Ovary (tissue), 9 donors: ENCODE measurements around the gene YTHDC2. TPM values are rescaled to one million over a fixed set of nuclear protein-coding genes. Genes with fewer than 3 reads are reported as not detected.

Experiments used
- DNase-seq, 5 donors: peaks; one replicate each; pipeline ENCODE4 v3.0.0-alpha.2; 2019 to 2020
- H3K27ac ChIP-seq, 2 donors: fragments of 200-600 bp; one replicate each; pipeline versions ENCODE4 v1.5.1 to v1.8.0; 2019 to 2022
- H3K27me3 ChIP-seq: fragments of 200-600 bp; one replicate; pipeline ENCODE4 v1.8.0; 2022
- H3K36me3 ChIP-seq: fragments of 200-600 bp; sonication (generic); one replicate; pipeline ENCODE4 v1.5.1; 2019
- H3K4me1 ChIP-seq: one replicate; pipeline ENCODE4 v1.8.1; 2013; ENCODE audit warnings: mild to moderate bottlenecking, moderate library complexity; ENCODE audit not compliant: insufficient read depth
- H3K4me3 ChIP-seq: fragments of 200-600 bp; sonication (generic); one replicate; pipeline ENCODE4 v1.5.1; 2017
- H3K9me3 ChIP-seq, 2 donors: fragments of 200-600 bp in 1 of 2; sonication (generic) in 1 of 2; one replicate each; pipeline versions ENCODE4 v1.5.1 to v1.8.1; 2013 to 2019; ENCODE audit warnings: mild to moderate bottlenecking in 1 of 2, moderate library complexity in 1 of 2
- EP300 ChIP-seq: sonication (generic); formaldehyde crosslinking; IDR thresholded peaks from one replicate; pipeline ENCODE4 v1.6.1; 2017; ENCODE audit warnings: antibody characterized with exemption
- POLR2A ChIP-seq: fragments of 450-650 bp; IDR thresholded peaks from one replicate; pipeline ENCODE4 v1.6.1; 2017; ENCODE audit warnings: antibody characterized with exemption, mild to moderate bottlenecking, moderate library complexity
- WGBS, 3 donors: extraction: QIAGEN DNeasy Blood & Tissue Kit in 1 of 3; methylation state at CpG; one replicate each; pipeline versions ENCODE4 v1.1.5 to v1.1.7; 2013 to 2017; 5-methylcytosine and 5-hydroxymethylcytosine counted together
- intact Hi-C, 4 donors: fragments of 100-400 bp; cut with DNase I; formaldehyde crosslinking; loops; one replicate each; pipeline versions ENCODE4 v1.11.0 to v1.15.1; 2022 to 2023
- polyA plus RNA-seq, 2 donors: library from polyadenylated mRNA; stranded (reverse); fragments of 200-250 nt in 1 of 2; fragments of 350-450 nt in 1 of 2; fragmentation: Illumina TruSeq in 1 of 2; extraction: RNeasy Lipid Tissue Mini Kit (QIAGEN cat#74804) in 1 of 2; gene quantifications; one replicate each; pipeline ENCODE4 v1.2.3, GENCODE V29; 2013 to 2014
- total RNA-seq, 7 donors: library from RNA; depleted of rRNA in 2 of 7; stranded (reverse); fragments of >200 nt in 2 of 7; fragmentation: NEBNext Ultra II Directional in 3 of 7; extraction: Animal tissue kit (Norgen Biotek cat#: 25700) in 3 of 7; gene quantifications; one replicate each; pipeline versions ENCODE4 v1.1.0 to v1.2.4, GENCODE V29; 2016 to 2023
- TF ChIP-seq, protein P1 (sequence below), 3 donors: fragments of 450-650 bp in 2 of 3; fragments of 200-600 bp in 1 of 3; IDR thresholded peaks; one replicate each; pipeline versions ENCODE4 v1.5.1 to v1.8.0; 2016 to 2022; ENCODE audit warnings: antibody characterized with exemption in 3 of 3, mild to moderate bottlenecking in 1 of 3
- donor health status: DM: no; HTN: no; CAD: no; lungs with moderate emphysema.
- donor health status: DM: no; HTN: no; CAD: no.
- donor health status: Bipolar disorder and iron deficiency.
- donor health status: DM: yes; HTN: yes; CAD: no.
- donor health status: DM: no; HTN: no; CAD: no.
- donor health status: DM: yes; HTN: yes; CAD: no.

The YTHDC2 gene
- total and polyA plus RNA-seq, 9 donors = 9.1 to 36.2 (median 23.7) TPM

DNA sequence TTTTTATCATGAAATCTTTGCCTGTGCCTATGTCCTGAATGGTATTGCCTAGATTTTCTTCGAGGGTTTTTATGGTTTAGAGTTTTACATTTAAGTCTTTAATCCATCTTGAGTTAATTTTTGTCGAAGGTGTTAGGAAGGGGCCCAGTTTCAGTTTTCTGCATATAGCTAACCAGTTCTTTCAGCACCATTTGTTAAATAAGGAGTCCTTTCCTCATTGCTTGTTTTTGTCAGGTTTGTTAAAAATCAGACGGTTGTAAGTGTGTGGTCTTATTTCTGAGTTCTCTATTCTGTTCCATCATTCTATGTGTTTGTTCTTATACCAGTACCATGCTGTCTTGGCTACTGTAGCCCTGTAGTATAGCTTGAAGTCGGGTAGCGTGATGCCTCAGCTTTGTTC is 55.9 kb downstream of the YTHDC2 start:
- 97 to 98% (median 98%) methylated on average over 5 of the region's 5 CpGs for WGBS, 3 donors
- Histone ChIP-seq H3K9me3 (no peaks in the 10 kb centered on the region), H3K36me3 (no peaks in the 10 kb centered on the region), H3K4me1 (no peaks in the 10 kb centered on the region), H3K27me3 (no peaks in the 10 kb centered on the region), H3K4me3 (no peak overlapping the region), H3K27ac (no peak overlapping the region)
- TF ChIP-seq, protein P1, sequence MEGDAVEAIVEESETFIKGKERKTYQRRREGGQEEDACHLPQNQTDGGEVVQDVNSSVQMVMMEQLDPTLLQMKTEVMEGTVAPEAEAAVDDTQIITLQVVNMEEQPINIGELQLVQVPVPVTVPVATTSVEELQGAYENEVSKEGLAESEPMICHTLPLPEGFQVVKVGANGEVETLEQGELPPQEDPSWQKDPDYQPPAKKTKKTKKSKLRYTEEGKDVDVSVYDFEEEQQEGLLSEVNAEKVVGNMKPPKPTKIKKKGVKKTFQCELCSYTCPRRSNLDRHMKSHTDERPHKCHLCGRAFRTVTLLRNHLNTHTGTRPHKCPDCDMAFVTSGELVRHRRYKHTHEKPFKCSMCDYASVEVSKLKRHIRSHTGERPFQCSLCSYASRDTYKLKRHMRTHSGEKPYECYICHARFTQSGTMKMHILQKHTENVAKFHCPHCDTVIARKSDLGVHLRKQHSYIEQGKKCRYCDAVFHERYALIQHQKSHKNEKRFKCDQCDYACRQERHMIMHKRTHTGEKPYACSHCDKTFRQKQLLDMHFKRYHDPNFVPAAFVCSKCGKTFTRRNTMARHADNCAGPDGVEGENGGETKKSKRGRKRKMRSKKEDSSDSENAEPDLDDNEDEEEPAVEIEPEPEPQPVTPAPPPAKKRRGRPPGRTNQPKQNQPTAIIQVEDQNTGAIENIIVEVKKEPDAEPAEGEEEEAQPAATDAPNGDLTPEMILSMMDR (IDR thresholded peaks at IDR 0.05) = no peak
- TF ChIP-seq POLR2A (no peak), EP300 (no peak)
- no peak for DNase-seq
- intact Hi-C loops = no loop called here

DNA sequence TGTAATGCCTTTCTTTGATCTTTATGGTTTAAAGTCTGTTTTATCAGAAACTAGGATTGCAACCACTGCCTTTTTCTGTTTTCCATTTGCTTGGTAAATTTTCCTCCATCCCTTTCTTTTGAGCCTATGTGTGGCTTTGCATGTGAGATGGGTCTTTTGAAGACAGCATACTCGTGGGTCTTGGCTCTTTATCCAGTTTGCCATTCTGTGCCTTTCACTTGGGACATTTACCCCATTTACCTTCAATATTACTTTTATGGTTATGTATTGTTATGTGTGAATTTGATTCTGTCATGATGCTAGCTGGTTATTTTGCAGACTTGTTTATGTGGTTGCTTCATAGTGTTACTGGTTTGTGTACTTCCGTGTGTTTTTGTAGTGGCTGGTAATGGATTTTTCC is 59.2 kb downstream of the YTHDC2 start:
- Histone ChIP-seq H3K9me3 (no peaks in the 10 kb centered on the region), H3K27me3 (no peaks in the 10 kb centered on the region), H3K4me3 (no peak overlapping the region), H3K36me3 (no peaks in the 10 kb centered on the region), H3K27ac (no peak overlapping the region), H3K4me1 (no peaks in the 10 kb centered on the region)
- DNase-seq = no peak
- TF ChIP-seq, protein P1 (IDR thresholded peaks at IDR 0.05) = no peak
- TF ChIP-seq EP300 (no peak), POLR2A (no peak)
- WGBS, 3 donors = 97 to 98% (median 97%) methylated on average over 2 of the region's 2 CpGs
- intact Hi-C loops = no loop called here

DNA sequence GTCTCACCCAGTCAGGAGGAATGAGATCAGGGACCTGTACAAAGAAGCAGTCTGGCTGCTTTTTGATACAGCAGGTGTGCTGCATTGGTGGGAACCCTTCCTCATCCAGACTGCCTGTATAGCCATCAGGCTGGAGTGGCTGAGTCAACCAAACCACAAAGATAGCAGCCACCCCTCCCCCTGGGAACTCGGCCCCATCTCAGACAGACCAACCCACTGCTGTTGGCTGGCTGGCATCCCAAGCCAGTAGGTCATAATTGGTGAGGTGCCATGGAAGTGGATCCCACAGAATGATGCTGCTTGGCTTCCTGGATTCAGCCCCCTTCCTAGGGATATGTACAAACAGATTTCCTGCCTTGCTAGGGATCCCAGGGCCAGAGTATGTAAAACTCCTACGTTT is 60.9 kb downstream of the YTHDC2 start:
- H3K4me1 ChIP-seq = no peaks in the 10 kb centered on the region
- intact Hi-C loops = no loop called here
- H3K27ac ChIP-seq = no peak overlapping the region
- DNase-seq = no peak
- no peaks in the 10 kb centered on the region for H3K27me3 ChIP-seq
- TF ChIP-seq EP300 = no peak
- no peak for TF ChIP-seq POLR2A
- TF ChIP-seq, protein P1 (IDR thresholded peaks at IDR 0.05) = no peak
- WGBS, 3 donors = 66 to 74% (median 67%) methylated on average over 2 of the region's 2 CpGs
- H3K36me3 ChIP-seq = no peaks in the 10 kb centered on the region
- H3K4me3 ChIP-seq = no peak overlapping the region
- no peaks in the 10 kb centered on the region for H3K9me3 ChIP-seq

DNA sequence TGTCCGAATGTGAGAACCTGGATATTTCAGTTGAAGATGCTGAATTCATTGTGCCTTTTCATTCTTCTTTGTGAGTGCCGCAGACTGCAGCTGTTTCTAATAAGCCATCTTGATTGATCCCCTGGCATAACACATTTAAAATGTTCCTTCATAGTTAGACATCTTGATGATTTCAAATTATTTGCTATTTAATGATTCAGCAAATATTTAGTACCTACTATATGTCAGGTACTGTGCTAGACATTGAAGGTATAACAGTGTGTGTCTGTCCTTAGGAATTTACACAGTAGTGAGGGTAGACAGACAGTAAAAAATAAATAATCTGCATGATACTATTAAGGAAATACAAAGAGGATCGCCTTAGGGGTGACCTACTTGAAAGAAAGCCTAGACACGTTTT is 61.6 kb downstream of the YTHDC2 start:
- TF ChIP-seq EP300 (no peak), POLR2A (no peak)
- TF ChIP-seq, protein P1 (IDR thresholded peaks at IDR 0.05) = no peak
- Histone ChIP-seq H3K27ac (no peak overlapping the region), H3K27me3 (no peaks in the 10 kb centered on the region), H3K4me1 (no peaks in the 10 kb centered on the region), H3K9me3 (no peaks in the 10 kb centered on the region), H3K4me3 (no peak overlapping the region), H3K36me3 (no peaks in the 10 kb centered on the region)
- intact Hi-C loops = no loop called here
- 83 to 95% (median 95%) methylated on average over 4 of the region's 4 CpGs for WGBS, 3 donors
- no peak for DNase-seq

DNA sequence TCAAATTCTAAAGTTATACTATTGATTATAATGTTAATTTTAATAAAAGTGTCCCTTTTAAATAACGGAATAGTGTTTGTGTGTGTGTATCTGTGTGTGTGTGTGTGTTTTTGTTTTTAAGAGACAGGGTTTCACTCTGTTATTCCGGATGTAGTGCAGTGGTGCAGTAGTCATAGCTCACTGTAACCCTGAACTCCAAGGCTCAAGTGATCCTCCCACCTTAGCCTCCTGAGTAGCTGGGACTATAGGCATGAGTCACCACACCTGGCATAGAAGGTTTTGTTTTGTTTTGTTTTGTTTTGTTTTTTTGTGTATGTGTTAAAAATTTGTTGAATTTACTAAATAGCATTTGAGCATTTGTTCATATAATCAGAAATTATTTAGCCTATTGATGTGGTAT is 64.6 kb downstream of the YTHDC2 start:
- DNase-seq = no peak
- Histone ChIP-seq H3K4me1 (no peaks in the 10 kb centered on the region), H3K27me3 (no peaks in the 10 kb centered on the region), H3K9me3 (no peaks in the 10 kb centered on the region), H3K4me3 (no peak overlapping the region), H3K27ac (no peak overlapping the region), H3K36me3 (no peaks in the 10 kb centered on the region)
- intact Hi-C loops = no loop called here
- no peak for TF ChIP-seq POLR2A
- no peak for TF ChIP-seq EP300
- TF ChIP-seq, protein P1 (IDR thresholded peaks at IDR 0.05) = no peak
- WGBS, 3 donors = 58 to 69% (median 59%) methylated on average over 2 of the region's 2 CpGs
